Endothelial cell of hepatic sinusoid (primary cell): ENCODE measurements around the gene MPP3.

Source experiments
- in situ Hi-C: cut with HindIII; loops from 2 replicates; pipeline ENCODE4 v1.10.0; 2017; ENCODE audit warnings: low sequenced_read_pairs

Gene MPP3

GRCh38 chr17:43839670-43840108, 6.7 kb upstream of the MPP3 start:
- in situ Hi-C loops = loop anchor here (5.0 kb wide), 3 partner anchors 38 to 88 kb away; no protein-coding TSS in a partner anchor

GRCh38 chr17:43834106-43834505, 1.2 kb upstream of the MPP3 start:
- in situ Hi-C loops = no loop called here

- in situ Hi-C loops = no loop called here
Measured at GRCh38 chr17:43832168-43832975, 574 bp downstream of the MPP3 start.

DNA sequence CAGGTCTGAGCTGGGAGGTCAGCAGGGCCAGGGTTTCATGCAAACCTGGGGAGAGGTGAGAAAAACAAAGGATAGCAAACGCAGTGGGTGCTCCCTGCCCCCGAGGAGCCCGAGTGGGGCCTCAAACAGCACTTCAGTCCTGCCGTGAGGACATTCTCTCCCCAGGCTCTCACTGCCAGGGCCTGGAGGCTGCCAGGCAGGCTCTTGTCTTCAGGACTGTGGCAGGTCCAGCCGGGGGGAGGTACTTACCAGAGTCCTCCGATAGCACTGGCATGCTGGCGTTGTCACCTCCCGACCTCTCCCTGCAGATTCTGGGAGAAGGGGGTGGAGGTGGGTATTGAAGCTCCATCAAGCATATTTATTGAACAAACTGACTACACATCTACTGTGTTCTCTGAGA, 1.3 kb downstream of the MPP3 start:
- in situ Hi-C loops = no loop called here

- in situ Hi-C loops = no loop called here
Measured at GRCh38 chr17:43830510-43831140, 2.3 kb downstream of the MPP3 start.

DNA sequence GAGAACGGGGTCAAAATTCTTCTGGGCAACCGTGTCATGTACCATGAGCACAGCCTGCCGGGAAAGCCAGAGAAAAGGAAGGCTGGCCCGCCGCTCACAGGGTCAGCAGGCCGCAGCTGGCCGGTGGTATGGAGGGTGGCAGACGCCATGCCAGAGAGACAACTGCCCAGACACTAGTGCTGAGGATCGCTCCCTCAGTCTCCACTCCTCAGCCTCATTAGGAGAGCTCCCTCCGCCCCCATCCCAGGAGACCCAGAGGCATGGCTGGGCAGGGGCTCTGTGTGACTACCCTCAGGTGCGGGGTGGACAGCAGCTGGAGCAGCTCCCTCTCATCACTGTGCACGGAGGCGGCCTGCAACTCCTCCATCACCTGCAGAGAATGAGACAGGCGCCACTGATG, 3.2 kb downstream of the MPP3 start:
- in situ Hi-C loops = loop anchor here (10.0 kb wide), 1 partner anchor 245 kb away; no protein-coding TSS in a partner anchor

DNA sequence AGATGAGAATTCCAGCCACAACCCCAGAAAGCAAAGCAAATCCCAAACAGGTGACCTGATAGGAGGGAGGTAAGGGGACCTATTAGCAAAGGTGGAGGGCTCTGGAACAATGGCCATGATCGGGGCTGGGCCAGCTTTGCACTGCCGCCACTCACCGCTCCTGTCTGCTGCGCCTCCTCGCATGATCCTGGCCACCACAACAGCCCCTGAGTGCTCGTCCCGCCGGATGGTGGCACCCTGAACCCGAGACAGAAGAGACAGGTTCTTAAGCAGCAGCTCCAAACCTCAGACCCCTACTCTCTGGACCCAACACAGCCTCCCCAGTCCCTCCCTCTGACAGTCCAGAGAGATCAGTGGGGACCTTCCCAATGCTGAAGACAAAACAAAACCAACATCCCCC, 5.3 kb downstream of the MPP3 start:
- in situ Hi-C loops = loop anchor here (10.0 kb wide), 1 partner anchor 243 kb away; no protein-coding TSS in a partner anchor

GRCh38 chr17:43826206-43826605, 6.7 kb downstream of the MPP3 start:
- in situ Hi-C loops = loop anchor here (10.0 kb wide), 1 partner anchor 241 kb away; no protein-coding TSS in a partner anchor

GRCh38 chr17:43825567-43825966, 7.4 kb downstream of the MPP3 start:
- in situ Hi-C loops = loop anchor here (10.0 kb wide), 1 partner anchor 241 kb away; no protein-coding TSS in a partner anchor

GRCh38 chr17:43823350-43824084, 9.4 kb downstream of the MPP3 start:
- in situ Hi-C loops = loop anchor here (10.0 kb wide), 1 partner anchor 239 kb away; no protein-coding TSS in a partner anchor

DNA sequence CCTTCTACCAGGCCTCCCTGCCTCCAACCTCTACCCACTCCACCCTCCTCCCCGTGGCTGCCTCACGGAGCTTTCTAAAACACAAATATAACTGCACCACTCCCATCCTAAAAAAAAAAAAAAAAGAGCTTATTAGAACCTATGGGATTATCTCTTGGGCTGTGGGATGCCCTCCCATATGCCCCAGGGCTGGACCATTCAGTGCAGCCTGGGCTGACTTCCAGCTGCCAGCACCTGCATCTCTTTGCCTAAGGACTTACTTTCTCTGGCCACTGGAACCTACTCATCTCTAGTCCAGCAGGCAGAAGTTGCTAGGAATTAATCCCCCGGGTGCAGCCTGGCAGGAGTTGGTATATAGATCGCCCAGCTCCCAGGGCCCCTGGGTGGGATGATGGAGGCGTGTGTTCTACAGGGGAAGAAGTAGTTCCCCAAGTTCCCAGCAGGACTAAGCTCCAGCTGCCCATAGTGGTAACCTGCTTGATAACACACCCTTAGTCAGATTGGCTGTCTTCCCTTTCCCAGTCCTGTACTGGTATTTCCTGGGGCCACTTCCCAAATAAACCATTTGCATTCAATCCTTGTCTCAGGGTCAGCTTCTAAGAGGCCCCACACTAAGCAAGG, 10.3 kb downstream of the MPP3 start:
- in situ Hi-C loops = loop anchor here (10.0 kb wide), 1 partner anchor 238 kb away; no protein-coding TSS in a partner anchor

DNA sequence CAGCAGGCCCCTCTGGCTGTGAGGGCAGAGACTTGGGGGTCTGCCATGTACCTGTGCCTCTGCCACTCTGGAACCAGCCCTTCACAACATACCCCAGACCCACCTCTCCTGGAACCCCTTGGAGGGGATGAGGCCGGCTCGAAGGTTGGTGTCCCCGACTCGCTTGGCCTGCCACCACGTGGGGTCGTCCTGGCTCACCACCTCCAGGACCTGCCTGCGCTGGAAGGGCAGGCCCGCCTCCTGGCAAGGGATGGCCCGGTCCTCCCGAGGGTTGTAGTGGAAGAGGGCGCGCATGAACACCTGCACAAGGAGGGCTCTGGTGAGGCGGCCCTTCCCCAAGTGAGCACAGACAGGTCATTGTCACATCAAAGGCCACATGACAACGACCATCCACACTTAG, 12.2 kb downstream of the MPP3 start:
- in situ Hi-C loops = loop anchor here (10.0 kb wide), 1 partner anchor 236 kb away; no protein-coding TSS in a partner anchor

DNA sequence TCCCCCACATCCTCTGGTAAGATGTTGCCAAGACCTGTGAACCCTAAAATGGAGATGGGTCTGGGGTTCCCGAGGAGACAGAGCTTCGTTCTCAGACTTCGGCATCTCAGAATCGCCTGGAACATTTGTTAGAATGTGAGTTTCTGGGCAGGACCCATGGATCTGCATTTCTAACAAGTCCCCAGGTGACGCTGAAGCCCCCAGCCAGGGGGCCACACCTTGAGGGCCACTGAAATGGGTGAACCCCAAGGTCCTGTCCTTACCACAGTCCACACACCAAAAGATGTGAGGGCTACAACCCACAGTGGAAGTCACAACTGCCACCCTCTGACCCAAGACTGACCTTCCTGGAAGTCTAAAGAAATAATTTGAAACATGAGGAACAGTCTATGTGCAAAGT, 14.0 kb downstream of the MPP3 start:
- in situ Hi-C loops = no loop called here

- in situ Hi-C loops = no loop called here
Measured at GRCh38 chr17:43817826-43818225, 15.1 kb downstream of the MPP3 start.

- in situ Hi-C loops = no loop called here
Measured at GRCh38 chr17:43816336-43817320, 16.3 kb downstream of the MPP3 start.

- in situ Hi-C loops = no loop called here
Measured at GRCh38 chr17:43814714-43815113, 18.2 kb downstream of the MPP3 start.

DNA sequence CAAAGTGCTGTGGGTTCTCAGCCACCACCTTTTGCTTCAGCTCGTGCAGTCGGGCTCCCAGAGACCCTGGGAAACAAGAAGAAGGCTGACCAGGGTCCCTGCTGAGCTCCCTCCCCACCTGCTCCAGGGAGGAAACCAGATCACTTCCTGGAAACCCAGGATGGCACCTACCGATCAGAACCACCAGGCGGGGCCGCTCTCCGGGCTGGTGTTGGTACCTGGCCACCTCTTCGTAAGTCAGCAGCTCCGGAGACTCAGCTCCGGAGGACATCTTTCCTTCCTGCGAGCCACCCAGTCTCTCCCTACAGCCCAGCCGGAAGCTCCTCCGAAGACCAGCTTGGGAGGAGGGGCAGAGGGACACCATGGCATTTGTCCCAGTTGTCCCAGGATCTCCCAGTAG, 18.9 kb downstream of the MPP3 start:
- in situ Hi-C loops = no loop called here

- in situ Hi-C loops = no loop called here
Measured at GRCh38 chr17:43813386-43813785, 19.6 kb downstream of the MPP3 start.
